H1 (cell line): Measurements from ENCODE around the gene APP. TPM values are rescaled to one million over a fixed set of nuclear protein-coding genes. Genes with fewer than 3 reads are reported as not detected.

Experiments
- CTCF ChIA-PET: fragments of 300-600 bp; sonication (Branson Sonifier 250); formaldehyde crosslinking; loops from one replicate; lab custom pipeline; 2021; ENCODE audit not compliant: partially characterized antibody; lab: Charles Lee
- POLR2A ChIA-PET: fragments of 300-600 bp; sonication (Branson Sonifier 250); formaldehyde crosslinking; loops from one replicate; lab custom pipeline; 2021; ENCODE audit warnings: inconsistent platforms; ENCODE audit not compliant: partially characterized antibody; lab: Charles Lee
- DNase-seq, 2 experiments: peaks; one replicate each; pipeline versions ENCODE4 v3.0.0 to v3.0.0-alpha.2; 2010 to 2022; ENCODE audit warnings: low spot score in 2 of 2, low read depth in 1 of 2, mixed read lengths in 1 of 2
- FAIRE-seq: peaks from 2 replicates; lab custom pipeline; 2011; peaks lifted over from hg19 to GRCh38; lab: Jason Lieb, UNC
- H2AFZ ChIP-seq: 2 replicates; pipeline ENCODE4 v1.8.1; 2012; ENCODE audit warnings: low read length, inconsistent platforms
- H2AK5ac ChIP-seq: 2 replicates; pipeline ENCODE4 v1.6.1; 2013; ENCODE audit warnings: low read depth, low read length
- H2BK120ac ChIP-seq: replicated peaks from 2 replicates; pipeline ENCODE3; 2013; ENCODE audit warnings: low read depth, low read length, inconsistent platforms
- H2BK12ac ChIP-seq: 2 replicates; pipeline ENCODE4 v1.6.1; 2013; ENCODE audit warnings: low read depth, low read length
- H2BK15ac ChIP-seq: 2 replicates; pipeline ENCODE4 v1.6.1; 2013; ENCODE audit warnings: low read length
- H2BK20ac ChIP-seq: 2 replicates; pipeline ENCODE4 v1.6.1; 2013; ENCODE audit warnings: low read length
- H2BK5ac ChIP-seq: 2 replicates; pipeline ENCODE4 v1.6.1; 2013; ENCODE audit warnings: low read depth, low read length
- H3K14ac ChIP-seq: 2 replicates; pipeline ENCODE4 v1.6.1; 2013; ENCODE audit warnings: inconsistent platforms; ENCODE audit not compliant: insufficient read length
- H3K18ac ChIP-seq: 2 replicates; pipeline ENCODE4 v1.6.1; 2013; ENCODE audit warnings: low read length; ENCODE audit errors: extremely low read depth
- H3K23ac ChIP-seq: 2 replicates; pipeline ENCODE4 v1.6.1; 2013; ENCODE audit warnings: inconsistent platforms; ENCODE audit not compliant: insufficient read length
- H3K23me2 ChIP-seq: 2 replicates; pipeline ENCODE4 v1.6.1; 2013; ENCODE audit warnings: low read depth, low read length
- H3K27ac ChIP-seq: 2 replicates; pipeline ENCODE4 v1.6.1; 2011; ENCODE audit warnings: low read depth, low read length, inconsistent platforms
- H3K27me3 ChIP-seq, 4 experiments: replicated peaks in 1 of 4; 1 replicate in 1 of 4; 2 replicates in 3 of 4; pipeline versions ENCODE4 v1.6.1 to v1.8.1; 2011 to 2013; ENCODE audit warnings: low read length in 3 of 4, mild to moderate bottlenecking in 3 of 4, inconsistent platforms in 2 of 4, mixed read lengths in 2 of 4, moderate library complexity in 1 of 4; ENCODE audit not compliant: control insufficient read depth in 3 of 4, insufficient read depth in 3 of 4; ENCODE audit errors: extremely low read depth in 1 of 4
- H3K36me3 ChIP-seq, 4 experiments: 2 replicates each; pipeline versions ENCODE4 v1.6.1 to v1.8.1; 2011 to 2013; ENCODE audit warnings: mild to moderate bottlenecking in 4 of 4, low read length in 3 of 4, moderate library complexity in 2 of 4, control low read depth in 1 of 4, inconsistent platforms in 1 of 4; ENCODE audit not compliant: insufficient read depth in 4 of 4, control insufficient read depth in 2 of 4
- H3K4ac ChIP-seq: replicated peaks from 2 replicates; pipeline ENCODE3; 2013; ENCODE audit warnings: low read length, low read depth, mixed read lengths, inconsistent platforms; ENCODE audit not compliant: insufficient read length
- H3K4me1 ChIP-seq, 4 experiments: replicated peaks in 1 of 4; 1 replicate in 1 of 4; 2 replicates in 3 of 4; pipeline versions ENCODE4 v1.6.1 to v1.8.1; 2011 to 2013; ENCODE audit warnings: low read length in 3 of 4, inconsistent platforms in 2 of 4, mixed read lengths in 1 of 4; ENCODE audit not compliant: insufficient read depth in 4 of 4, control insufficient read depth in 3 of 4
- H3K4me2 ChIP-seq, 2 experiments: 2 replicates each; pipeline versions ENCODE4 v1.6.1 to v1.8.1; 2011 to 2013; ENCODE audit warnings: low read depth in 2 of 2, low read length in 2 of 2, control low read depth in 1 of 2, inconsistent platforms in 1 of 2, mild to moderate bottlenecking in 1 of 2; ENCODE audit not compliant: insufficient read depth in 1 of 2
- H3K4me3 ChIP-seq, 4 experiments: fragments of 200-600, 300-600 bp in 1 of 4; sonication (generic), shearing (Covaris generic), sonication (Bioruptor Twin) in 1 of 4; 2 replicates each; pipeline versions ENCODE4 v1.5.1 to v1.8.1; 2011 to 2016; ENCODE audit warnings: low read length in 4 of 4, low read depth in 3 of 4, control low read depth in 2 of 4, inconsistent platforms in 2 of 4, mild to moderate bottlenecking in 2 of 4, mixed read lengths in 1 of 4, moderate library complexity in 1 of 4; ENCODE audit not compliant: insufficient read depth in 2 of 4; ENCODE audit errors: extremely low read depth in 1 of 4
- H3K56ac ChIP-seq: replicated peaks from 2 replicates; pipeline ENCODE3; 2013; ENCODE audit warnings: low read depth, mild to moderate bottlenecking, mixed read lengths, low read length, inconsistent platforms; ENCODE audit not compliant: insufficient read length
- H3K79me1 ChIP-seq: 2 replicates; pipeline ENCODE4 v1.6.1; 2013; ENCODE audit warnings: low read depth, low read length, control low read depth
- H3K79me2 ChIP-seq, 2 experiments: 2 replicates each; pipeline versions ENCODE4 v1.6.1 to v1.8.1; 2012 to 2013; ENCODE audit warnings: low read length in 2 of 2, mild to moderate bottlenecking in 2 of 2, inconsistent platforms in 1 of 2; ENCODE audit not compliant: insufficient read depth in 2 of 2, control insufficient read depth in 1 of 2
- H3K9ac ChIP-seq, 4 experiments: replicated peaks in 1 of 4; 1 replicate in 1 of 4; 2 replicates in 3 of 4; pipeline versions ENCODE4 v1.6.1 to v1.8.1; 2011 to 2013; ENCODE audit warnings: low read depth in 3 of 4, low read length in 3 of 4, control low read depth in 2 of 4, mild to moderate bottlenecking in 2 of 4, moderate library complexity in 2 of 4, inconsistent platforms in 1 of 4; ENCODE audit errors: extremely low read depth in 1 of 4
- H3K9me3 ChIP-seq, 2 experiments: 2 replicates each; pipeline versions ENCODE4 v1.6.1 to v1.8.1; 2012 to 2013; ENCODE audit warnings: mild to moderate bottlenecking in 2 of 2, moderate library complexity in 2 of 2, control low read depth in 1 of 2, inconsistent platforms in 1 of 2, low read depth in 1 of 2, low read length in 1 of 2, mixed read lengths in 1 of 2; ENCODE audit not compliant: insufficient read depth in 2 of 2
- H4K20me1 ChIP-seq, 2 experiments: replicated peaks in 1 of 2; 2 replicates each; pipeline versions ENCODE3 to v1.8.1; 2011 to 2013; ENCODE audit warnings: inconsistent platforms in 2 of 2, low read length in 2 of 2, mild to moderate bottlenecking in 1 of 2; ENCODE audit not compliant: insufficient read depth in 2 of 2, control insufficient read depth in 1 of 2
- H4K5ac ChIP-seq: 2 replicates; pipeline ENCODE4 v1.6.1; 2013; ENCODE audit warnings: low read length, low read depth, mixed read lengths, inconsistent platforms; ENCODE audit not compliant: insufficient read length
- H4K8ac ChIP-seq: 2 replicates; pipeline ENCODE4 v1.8.0; 2013; ENCODE audit warnings: mild to moderate bottlenecking, moderate library complexity, low read length, inconsistent platforms; ENCODE audit not compliant: insufficient read depth; ENCODE audit errors: extremely low read depth
- H4K91ac ChIP-seq: replicated peaks from 2 replicates; pipeline ENCODE3; 2013; ENCODE audit warnings: low read length, mixed read lengths, inconsistent platforms; ENCODE audit not compliant: insufficient read length
- BACH1 ChIP-seq: IDR thresholded peaks from 2 replicates; pipeline ENCODE4 v1.6.1; 2012; ENCODE audit warnings: low read length, improper control_type of control experiment
- CEBPB ChIP-seq: IDR thresholded peaks from 2 replicates; pipeline ENCODE4 v1.6.1; 2012; ENCODE audit warnings: low read depth, low read length
- HDAC6 ChIP-seq: IDR thresholded peaks from one replicate; pipeline ENCODE4 v1.7.1; 2012; ENCODE audit warnings: low read depth, mild to moderate bottlenecking, inconsistent platforms, low read length, moderate library complexity
- JUN ChIP-seq: IDR thresholded peaks from 2 replicates; pipeline ENCODE4 v1.6.1; 2011; ENCODE audit warnings: low read depth, mild to moderate bottlenecking, improper control_type of control experiment, low read length
- KDM1A ChIP-seq: fragments of 200-600, 300-600 bp; sonication (generic); IDR thresholded peaks from 2 replicates; pipeline ENCODE4 v1.7.1; 2016; ENCODE audit warnings: mild to moderate bottlenecking, low read length, borderline replicate concordance
- NRF1 ChIP-seq: IDR thresholded peaks from 2 replicates; pipeline ENCODE4 v1.6.1; 2011; ENCODE audit warnings: mild to moderate bottlenecking, low read depth, low read length, improper control_type of control experiment
- POLR2A ChIP-seq, 2 experiments: IDR thresholded peaks; 1 replicate in 1 of 2; 2 replicates in 1 of 2; pipeline ENCODE4 v1.6.1; 2011; ENCODE audit warnings: low read depth in 2 of 2, low read length in 2 of 2, mild to moderate bottlenecking in 2 of 2; ENCODE audit errors: control extremely low read depth in 1 of 2
- RBBP5 ChIP-seq: IDR thresholded peaks from 2 replicates; pipeline ENCODE4 v1.7.1; 2012; ENCODE audit warnings: low read depth, mild to moderate bottlenecking, inconsistent platforms, low read length, moderate library complexity, borderline replicate concordance
- RNF2 ChIP-seq: fragments of 200-900, 300-1000 bp; sonication (generic); IDR thresholded peaks from 2 replicates; pipeline ENCODE4 v1.7.1; 2016; ENCODE audit warnings: borderline replicate concordance, low read depth, mild to moderate bottlenecking, antibody characterized with exemption, low read length; ENCODE audit not compliant: poor library complexity, severe bottlenecking; ENCODE audit errors: missing control alignments
- SIRT6 ChIP-seq: IDR thresholded peaks from one replicate; pipeline ENCODE4 v1.7.1; 2012; ENCODE audit warnings: low read length, inconsistent platforms
- TEAD4 ChIP-seq: IDR thresholded peaks from 2 replicates; pipeline ENCODE4 v1.6.1; 2012; ENCODE audit warnings: low read depth, low read length, inconsistent platforms, mixed read lengths
- ZNF274 ChIP-seq: IDR thresholded peaks from 2 replicates; pipeline ENCODE4 v1.7.0; 2012; ENCODE audit warnings: low read length, borderline replicate concordance; ENCODE audit errors: extremely low read depth
- WGBS, 2 experiments: shearing (Covaris generic) in 1 of 2; methylation state at CpG; one replicate each; pipeline versions ENCODE4 v1.1.6 to v1.1.7; 2013 to 2015; ENCODE audit warnings: low lambda C conversion rate in 2 of 2, mixed read lengths in 2 of 2, inconsistent platforms in 1 of 2, low coverage in 1 of 2, missing lambda C conversion rate in 1 of 2; ENCODE audit not compliant: insufficient replicate concordance in 2 of 2, insufficient coverage in 1 of 2, insufficient read length in 1 of 2; ENCODE audit errors: extremely low coverage in 1 of 2, missing lambda C conversion rate in 1 of 2; 5-methylcytosine and 5-hydroxymethylcytosine counted together
- polyA plus RNA-seq, 7 experiments: library from polyadenylated mRNA; depleted of rRNA in 3 of 7; stranded (reverse) in 5 of 7; unstranded in 2 of 7; fragments of >200 nt in 5 of 7; fragments of 200-250 nt in 2 of 7; gene quantifications; 1 replicate in 5 of 7; 2 replicates in 1 of 7; 4 replicates in 1 of 7; pipeline versions ENCODE4 v1.2.1 to v1.2.3, GENCODE V29; 2011 to 2013; ENCODE audit warnings: missing spikeins in 2 of 7, mixed read lengths in 2 of 7
- total RNA-seq: library from RNA; stranded (reverse); fragmentation: NEBNext Ultra II Directional; extraction: Animal tissue kit (Norgen Biotek cat#: 25700); gene quantifications from 2 replicates; pipeline ENCODE4 v1.2.1, GENCODE V29; 2021
- TF ChIP-seq, protein P1 (sequence below): IDR thresholded peaks from 2 replicates; pipeline ENCODE4 v1.6.1; 2012; ENCODE audit warnings: inconsistent platforms

The APP gene
- total and polyA plus RNA-seq, 2 of the 8 experiments (the other 6 are each of a cell fraction or from before 2014, with no cell fraction given) = 375 to 551 TPM

- Histone ChIP-seq H3K27ac (no peak overlapping the region), H2BK5ac (no peak overlapping the region), H3K36me3 (peaks cover 4 to 23% (median 13%) of the 10 kb centered on the region in 4 experiments; a peak in 7 of 8 replicates), H3K79me1 (no peaks in the 10 kb centered on the region), H2BK20ac (no peak overlapping the region), H4K8ac (no peak overlapping the region), H3K4me1 (no peaks in the 10 kb centered on the region), H3K56ac (no peak overlapping the region), H3K4ac (no peak overlapping the region), H2AFZ (no peak overlapping the region), H3K18ac (no peak overlapping the region), H3K4me2 (no peak overlapping the region), H4K5ac (no peak overlapping the region), H2AK5ac (no peak overlapping the region), H2BK120ac (no peak overlapping the region), H2BK15ac (no peak overlapping the region), H2BK12ac (no peak overlapping the region), H3K23ac (no peak overlapping the region), H4K91ac (no peak overlapping the region), H4K20me1 (no peaks in the 10 kb centered on the region), H3K27me3 (no peaks in the 10 kb centered on the region), H3K4me3 (no peak overlapping the region), H3K14ac (no peak overlapping the region), H3K9ac (no peak overlapping the region), H3K9me3 (no peaks in the 10 kb centered on the region), H3K79me2 (no peaks in the 10 kb centered on the region), H3K23me2 (no peaks in the 10 kb centered on the region)
- ChIA-PET POLR2A (interaction anchor here (0.5 to 1.7 kb wide), 2 partner anchors 37 to 291 kb away, joined by 3 to 5 read pairs; no protein-coding TSS in a partner anchor), CTCF (interaction anchor here (0.6 to 1.1 kb wide), 4 partner anchors 9 to 270 kb away, joined by 3 to 4 read pairs (median 4); no protein-coding TSS in a partner anchor)
- TF ChIP-seq, protein P1, sequence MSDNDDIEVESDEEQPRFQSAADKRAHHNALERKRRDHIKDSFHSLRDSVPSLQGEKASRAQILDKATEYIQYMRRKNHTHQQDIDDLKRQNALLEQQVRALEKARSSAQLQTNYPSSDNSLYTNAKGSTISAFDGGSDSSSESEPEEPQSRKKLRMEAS = no peak
- TF ChIP-seq HDAC6 (no peak), NRF1 (no peak), POLR2A (IDR thresholded peaks at IDR 0.05; ENCODE audit: control extremely low read depth in 1 of 2, low read depth in 2 of 2, low read length in 2 of 2) (no peak), CEBPB (no peak), JUN (no peak), SIRT6 (no peak), RBBP5 (no peak), KDM1A (no peak), BACH1 (no peak), TEAD4 (no peak), RNF2 (no peak), ZNF274 (no peak)
- DNase-seq = no peak
- FAIRE-seq = no peak
- 79% methylated on average over 3 of the region's 3 CpGs; no CpG with 5 or more reads in 1 of the 2 experiments for WGBS, 2 experiments
Measured at GRCh38 chr21:25878344-25878743, 292.2 kb downstream of the APP start.
